Subcutaneous adipose tissue (tissue), 4 donors: ENCODE data around the gene DDOST. TPM values are rescaled to one million over a fixed set of nuclear protein-coding genes. Genes with fewer than 3 reads are reported as not detected.

Experiments
- CTCF ChIP-seq: fragments of 450-650 bp; IDR thresholded peaks from one replicate; pipeline ENCODE4 v1.5.1; 2016; ENCODE audit warnings: low read depth, mild to moderate bottlenecking, control low read depth, antibody characterized with exemption, moderate library complexity
- total RNA-seq, 4 donors: library from RNA; depleted of rRNA; stranded (reverse); fragments of >200 nt; gene quantifications; one replicate each; pipeline ENCODE4 v1.1.0, GENCODE V29; 2016

The DDOST gene
- total RNA-seq, 4 donors from 2014 or later: 80.1 to 118 (median 105) TPM

GRCh38 chr1:20704390-20705202 is 43.4 kb upstream of the DDOST start:
- TF ChIP-seq CTCF: no peak

GRCh38 chr1:20703124-20703756 is 42.1 kb upstream of the DDOST start:
- TF ChIP-seq CTCF: no peak

- no peak for TF ChIP-seq CTCF
These were observed 41.2 kb upstream of the DDOST start for GRCh38 chr1:20702416-20702815.

- TF ChIP-seq CTCF: no peak
These were observed 40.7 kb upstream of the DDOST start for GRCh38 chr1:20701847-20702246.

- no peak for TF ChIP-seq CTCF
These were observed 40.3 kb upstream of the DDOST start for GRCh38 chr1:20701446-20701845.

- no peak for TF ChIP-seq CTCF
These were observed 39.6 kb upstream of the DDOST start for GRCh38 chr1:20700636-20701215.

- no peak for TF ChIP-seq CTCF
These were observed 38.4 kb upstream of the DDOST start for GRCh38 chr1:20699558-20699957.
